Hepatocyte (in vitro differentiated cells): Measurements from ENCODE around the gene ATPAF1. TPM values are rescaled to one million over a fixed set of nuclear protein-coding genes. Genes with fewer than 3 reads are reported as not detected.

Source experiments
- DNase-seq: peaks from one replicate; pipeline ENCODE4 v3.0.0-alpha.2; 2016; ENCODE audit warnings: low spot score
- H2AFZ ChIP-seq: fragments of 200-600 bp; sonication (generic); 2 replicates; pipeline ENCODE4 v1.6.0; 2016; ENCODE audit warnings: antibody characterized with exemption, mild to moderate bottlenecking
- H3K27ac ChIP-seq: fragments of 200-600 bp; sonication (generic); 2 replicates; pipeline ENCODE4 v1.5.1; 2016; ENCODE audit warnings: mild to moderate bottlenecking
- H3K27me3 ChIP-seq: fragments of 200-600 bp; sonication (generic); 2 replicates; pipeline ENCODE4 v1.6.1; 2016
- H3K36me3 ChIP-seq: fragments of 200-600 bp; sonication (generic); replicated peaks from 2 replicates; pipeline ENCODE4 v1.5.1; 2016; ENCODE audit warnings: low read depth; ENCODE audit not compliant: insufficient read depth
- H3K4me1 ChIP-seq: fragments of 200-600 bp; sonication (generic); 2 replicates; pipeline ENCODE4 v1.5.1; 2016; ENCODE audit warnings: mild to moderate bottlenecking, moderate library complexity; ENCODE audit not compliant: insufficient read depth
- H3K4me2 ChIP-seq: fragments of 200-600 bp; sonication (generic); 2 replicates; pipeline ENCODE4 v1.6.0; 2016
- H3K4me3 ChIP-seq: fragments of 200-600 bp; sonication (generic); 2 replicates; pipeline ENCODE4 v1.5.1; 2016; ENCODE audit warnings: mild to moderate bottlenecking
- H3K79me2 ChIP-seq: fragments of 200-600 bp; sonication (generic); 2 replicates; pipeline ENCODE4 v1.6.0; 2017; ENCODE audit warnings: mild to moderate bottlenecking
- H3K9me2 ChIP-seq: fragments of 200-600 bp; sonication (generic); replicated peaks from 2 replicates; pipeline ENCODE4 v1.6.0; 2017; ENCODE audit warnings: mild to moderate bottlenecking; ENCODE audit not compliant: insufficient read depth
- H3K9me3 ChIP-seq: fragments of 200-600 bp; sonication (generic); 2 replicates; pipeline ENCODE4 v1.5.1; 2016; ENCODE audit warnings: low read depth, mild to moderate bottlenecking
- H4K20me1 ChIP-seq: fragments of 200-600 bp; sonication (generic); 2 replicates; pipeline ENCODE4 v1.6.0; 2016; ENCODE audit warnings: mild to moderate bottlenecking; ENCODE audit not compliant: insufficient read depth, poor library complexity, severe bottlenecking
- EZH2 ChIP-seq: fragments of 200-600 bp; sonication (generic); IDR thresholded peaks from 2 replicates; pipeline ENCODE4 v1.6.1; 2016; ENCODE audit warnings: antibody characterized with exemption, mild to moderate bottlenecking, borderline replicate concordance
- EZH2phosphoT487 ChIP-seq: fragments of 200-600 bp; sonication (generic); IDR thresholded peaks from one replicate; pipeline ENCODE4 v1.6.1; 2018; ENCODE audit warnings: antibody characterized with exemption, mild to moderate bottlenecking, low read depth, moderate library complexity; ENCODE audit not compliant: unreplicated experiment, severe bottlenecking
- WGBS: methylation state at CpG from one replicate; pipeline ENCODE4 v1.1.6; 2016; ENCODE audit warnings: low lambda C conversion rate; ENCODE audit errors: missing lambda C conversion rate; 5-methylcytosine and 5-hydroxymethylcytosine counted together
- polyA plus RNA-seq: library from polyadenylated mRNA; unstranded; fragments of >200 nt; fragmentation: Nextera tagmentation; extraction: Ambion mirVana; gene quantifications from 2 replicates; pipeline ENCODE4 v1.2.1, GENCODE V29; 2016
- total RNA-seq: library from RNA; depleted of rRNA; stranded (reverse); fragments of >200 nt; gene quantifications from 2 replicates; pipeline ENCODE4 v1.2.3, GENCODE V29; 2014
- TF ChIP-seq, protein P1 (sequence below): fragments of 200-600 bp; sonication (generic); IDR thresholded peaks from 2 replicates; pipeline ENCODE4 v1.5.1; 2016; ENCODE audit warnings: antibody characterized with exemption, mild to moderate bottlenecking; ENCODE audit not compliant: poor library complexity

Gene ATPAF1
- total and polyA plus RNA-seq, 2 experiments from 2014 or later = 57.5 to 63.2 TPM

- Histone ChIP-seq H3K9me3 (no peaks in the 10 kb centered on the region), H3K4me3 (no peak overlapping the region), H3K4me2 (no peak overlapping the region), H3K9me2 (no peaks in the 10 kb centered on the region), H3K79me2 (peaks cover 19% of the 10 kb centered on the region), H3K27ac (no peak overlapping the region), H2AFZ (no peak overlapping the region), H4K20me1 (no peaks in the 10 kb centered on the region), H3K27me3 (no peaks in the 10 kb centered on the region), H3K4me1 (peaks cover 13% of the 10 kb centered on the region), H3K36me3 (no peaks in the 10 kb centered on the region)
- WGBS = 90% methylated on average over 2 of the region's 2 CpGs
- no peak for DNase-seq
- TF ChIP-seq, protein P1, sequence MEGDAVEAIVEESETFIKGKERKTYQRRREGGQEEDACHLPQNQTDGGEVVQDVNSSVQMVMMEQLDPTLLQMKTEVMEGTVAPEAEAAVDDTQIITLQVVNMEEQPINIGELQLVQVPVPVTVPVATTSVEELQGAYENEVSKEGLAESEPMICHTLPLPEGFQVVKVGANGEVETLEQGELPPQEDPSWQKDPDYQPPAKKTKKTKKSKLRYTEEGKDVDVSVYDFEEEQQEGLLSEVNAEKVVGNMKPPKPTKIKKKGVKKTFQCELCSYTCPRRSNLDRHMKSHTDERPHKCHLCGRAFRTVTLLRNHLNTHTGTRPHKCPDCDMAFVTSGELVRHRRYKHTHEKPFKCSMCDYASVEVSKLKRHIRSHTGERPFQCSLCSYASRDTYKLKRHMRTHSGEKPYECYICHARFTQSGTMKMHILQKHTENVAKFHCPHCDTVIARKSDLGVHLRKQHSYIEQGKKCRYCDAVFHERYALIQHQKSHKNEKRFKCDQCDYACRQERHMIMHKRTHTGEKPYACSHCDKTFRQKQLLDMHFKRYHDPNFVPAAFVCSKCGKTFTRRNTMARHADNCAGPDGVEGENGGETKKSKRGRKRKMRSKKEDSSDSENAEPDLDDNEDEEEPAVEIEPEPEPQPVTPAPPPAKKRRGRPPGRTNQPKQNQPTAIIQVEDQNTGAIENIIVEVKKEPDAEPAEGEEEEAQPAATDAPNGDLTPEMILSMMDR = no peak
- TF ChIP-seq EZH2phosphoT487 = no peak
- no peak for TF ChIP-seq EZH2
Observed at GRCh38 chr1:46614604-46614984, 53.6 kb downstream of the ATPAF1 start.

GRCh38 chr1:46613661-46614603 lies 54.2 kb downstream of the ATPAF1 start:
- H3K27ac ChIP-seq = no peak overlapping the region
- no peak for TF ChIP-seq EZH2
- no peak for TF ChIP-seq EZH2phosphoT487
- TF ChIP-seq, protein P1 = no peak
- no peak overlapping the region for H3K4me3 ChIP-seq
- H4K20me1 ChIP-seq = no peaks in the 10 kb centered on the region
- no peaks in the 10 kb centered on the region for H3K9me3 ChIP-seq
- peak; percentile 67 for DNase-seq
- peak overlapping the region; percentile 62 for H3K4me2 ChIP-seq
- H3K9me2 ChIP-seq = no peaks in the 10 kb centered on the region
- no peak overlapping the region for H2AFZ ChIP-seq
- 37% methylated on average over 14 of the region's 16 CpGs for WGBS
- H3K36me3 ChIP-seq = no peaks in the 10 kb centered on the region
- H3K4me1 ChIP-seq = peaks cover 13% of the 10 kb centered on the region
- no peaks in the 10 kb centered on the region for H3K27me3 ChIP-seq
- H3K79me2 ChIP-seq = peaks cover 19% of the 10 kb centered on the region

- Histone ChIP-seq H3K27ac (no peak overlapping the region), H3K9me3 (no peaks in the 10 kb centered on the region), H3K27me3 (no peaks in the 10 kb centered on the region), H4K20me1 (no peaks in the 10 kb centered on the region), H3K4me3 (no peak overlapping the region), H2AFZ (no peak overlapping the region), H3K4me2 (peak overlapping the region; percentile 62), H3K9me2 (no peaks in the 10 kb centered on the region), H3K36me3 (no peaks in the 10 kb centered on the region), H3K4me1 (peaks cover 13% of the 10 kb centered on the region), H3K79me2 (peaks cover 19% of the 10 kb centered on the region)
- DNase-seq = no peak
- WGBS = 97% methylated on average over 35 of the region's 38 CpGs
- TF ChIP-seq, protein P1 = no peak
- TF ChIP-seq EZH2phosphoT487 = no peak
- TF ChIP-seq EZH2 = no peak
Observed at GRCh38 chr1:46612937-46613660, 55.1 kb downstream of the ATPAF1 start.
